ENCODE results near the gene A4GNT.

The A4GNT gene

GRCh38 chr3:138078096-138078495, 54.1 kb downstream of the A4GNT start:
- DNase-seq = no peak

All from 8988T (cell line).